DND-41 (cell line): ENCODE measurements around the gene RIT2.

Experiments
- CTCF ChIP-seq: IDR thresholded peaks from 2 replicates; pipeline ENCODE4 v1.5.1; 2012; ENCODE audit warnings: borderline replicate concordance, low read length, moderate library complexity, mild to moderate bottlenecking; ENCODE audit not compliant: poor library complexity, severe bottlenecking; ENCODE audit errors: extremely low read depth
- EZH2 ChIP-seq: IDR thresholded peaks from 3 replicates; pipeline ENCODE4 v1.6.1; 2012; ENCODE audit warnings: borderline replicate concordance, low read depth, mild to moderate bottlenecking, moderate library complexity, low read length, inconsistent platforms; ENCODE audit not compliant: severe bottlenecking

GRCh38 chr18:42860011-42860410 lies 255.5 kb downstream of the RIT2 start:
- TF ChIP-seq CTCF (no peak), EZH2 (no peak)
